Measurements from ENCODE around the gene STK40.

Gene STK40

DNA sequence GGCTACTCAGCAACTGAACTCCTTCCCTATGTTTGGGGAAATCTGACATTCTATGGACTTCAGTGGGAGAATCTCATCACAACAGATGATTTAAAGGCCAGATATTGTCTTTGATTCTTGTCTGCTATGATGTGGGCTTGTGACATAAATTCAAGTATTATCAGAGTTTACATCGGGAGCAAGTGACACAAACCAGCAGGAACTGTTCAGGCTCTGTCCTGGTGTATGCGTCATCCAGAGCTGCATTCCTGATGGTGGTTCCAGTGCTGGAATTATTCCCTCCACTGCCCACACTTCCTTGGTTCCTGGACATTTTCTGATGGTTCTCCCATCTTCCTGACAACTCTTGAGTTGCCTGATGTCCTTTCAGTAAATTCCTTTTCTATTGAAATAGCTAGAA lies 22.8 kb upstream of the STK40 start:
- H3K4me3 ChIP-seq (ENCODE audit: low read length), result no peak overlapping the region
- DNase-seq (ENCODE audit: low read depth), result peak; percentile 60
- TF ChIP-seq, protein P1, sequence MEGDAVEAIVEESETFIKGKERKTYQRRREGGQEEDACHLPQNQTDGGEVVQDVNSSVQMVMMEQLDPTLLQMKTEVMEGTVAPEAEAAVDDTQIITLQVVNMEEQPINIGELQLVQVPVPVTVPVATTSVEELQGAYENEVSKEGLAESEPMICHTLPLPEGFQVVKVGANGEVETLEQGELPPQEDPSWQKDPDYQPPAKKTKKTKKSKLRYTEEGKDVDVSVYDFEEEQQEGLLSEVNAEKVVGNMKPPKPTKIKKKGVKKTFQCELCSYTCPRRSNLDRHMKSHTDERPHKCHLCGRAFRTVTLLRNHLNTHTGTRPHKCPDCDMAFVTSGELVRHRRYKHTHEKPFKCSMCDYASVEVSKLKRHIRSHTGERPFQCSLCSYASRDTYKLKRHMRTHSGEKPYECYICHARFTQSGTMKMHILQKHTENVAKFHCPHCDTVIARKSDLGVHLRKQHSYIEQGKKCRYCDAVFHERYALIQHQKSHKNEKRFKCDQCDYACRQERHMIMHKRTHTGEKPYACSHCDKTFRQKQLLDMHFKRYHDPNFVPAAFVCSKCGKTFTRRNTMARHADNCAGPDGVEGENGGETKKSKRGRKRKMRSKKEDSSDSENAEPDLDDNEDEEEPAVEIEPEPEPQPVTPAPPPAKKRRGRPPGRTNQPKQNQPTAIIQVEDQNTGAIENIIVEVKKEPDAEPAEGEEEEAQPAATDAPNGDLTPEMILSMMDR (conservative IDR thresholded peaks at IDR 0.05; ENCODE audit: low read length), result no peak

- no peak overlapping the region for H3K4me3 ChIP-seq (ENCODE audit: low read length)
- DNase-seq (ENCODE audit: low read depth), result no peak
- TF ChIP-seq, protein P1 (conservative IDR thresholded peaks at IDR 0.05; ENCODE audit: low read length), result no peak
These were observed 20.7 kb upstream of the STK40 start for GRCh38 chr1:36406440-36406839.

- no peak for DNase-seq (ENCODE audit: low read depth)
- H3K4me3 ChIP-seq (ENCODE audit: low read length), result no peak overlapping the region
- TF ChIP-seq, protein P1 (conservative IDR thresholded peaks at IDR 0.05; ENCODE audit: low read length), result no peak
These were observed 16.8 kb upstream of the STK40 start for GRCh38 chr1:36402504-36402890.

DNA sequence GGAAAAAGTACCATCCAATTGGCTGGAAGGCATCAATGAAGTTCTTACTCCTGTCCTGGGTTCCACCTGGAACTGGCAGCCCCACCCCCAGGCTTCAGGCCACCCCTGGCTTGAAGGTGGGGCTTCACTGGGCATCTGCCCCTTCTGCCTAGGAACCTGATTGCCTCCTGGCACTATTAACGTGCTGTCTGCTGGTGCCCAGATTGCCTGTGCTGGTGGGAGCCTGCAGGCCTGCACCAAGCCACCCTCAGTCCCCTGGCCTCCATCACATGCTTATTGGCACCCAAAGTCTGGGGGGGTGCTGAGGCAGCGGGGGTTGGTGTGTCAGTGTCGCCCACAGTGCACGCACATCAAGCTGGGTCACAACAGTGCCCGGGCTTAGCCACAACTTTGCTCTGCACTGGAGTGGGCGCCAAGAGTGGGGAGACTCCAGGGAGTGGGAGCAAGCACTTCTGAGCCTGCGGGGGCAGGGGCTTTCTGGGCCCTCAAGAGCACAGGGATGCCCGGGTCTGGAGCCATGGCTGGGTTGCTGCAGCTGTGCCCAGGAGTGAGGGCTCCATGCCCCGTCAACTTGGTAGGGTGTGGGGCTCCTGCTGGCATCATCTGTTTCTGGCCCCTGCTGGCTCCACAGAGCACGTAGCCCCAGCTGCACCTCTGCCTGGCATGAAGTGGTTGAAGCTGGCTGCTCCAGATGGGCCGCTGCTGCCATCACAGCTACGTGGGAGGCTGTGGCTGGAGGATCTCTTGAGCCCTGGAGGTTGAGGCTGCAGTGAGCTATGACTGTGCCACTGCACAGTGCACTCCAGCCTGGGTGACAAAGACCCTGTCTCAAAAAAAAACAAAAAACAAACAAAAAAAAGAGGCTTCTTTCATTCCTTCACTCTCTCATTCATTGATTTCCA lies 16.1 kb upstream of the STK40 start:
- TF ChIP-seq, protein P1 (conservative IDR thresholded peaks at IDR 0.05; ENCODE audit: low read length), result no peak
- peak overlapping the region; percentile 59 for H3K4me3 ChIP-seq (ENCODE audit: low read length)
- DNase-seq (ENCODE audit: low read depth), result no peak

DNA sequence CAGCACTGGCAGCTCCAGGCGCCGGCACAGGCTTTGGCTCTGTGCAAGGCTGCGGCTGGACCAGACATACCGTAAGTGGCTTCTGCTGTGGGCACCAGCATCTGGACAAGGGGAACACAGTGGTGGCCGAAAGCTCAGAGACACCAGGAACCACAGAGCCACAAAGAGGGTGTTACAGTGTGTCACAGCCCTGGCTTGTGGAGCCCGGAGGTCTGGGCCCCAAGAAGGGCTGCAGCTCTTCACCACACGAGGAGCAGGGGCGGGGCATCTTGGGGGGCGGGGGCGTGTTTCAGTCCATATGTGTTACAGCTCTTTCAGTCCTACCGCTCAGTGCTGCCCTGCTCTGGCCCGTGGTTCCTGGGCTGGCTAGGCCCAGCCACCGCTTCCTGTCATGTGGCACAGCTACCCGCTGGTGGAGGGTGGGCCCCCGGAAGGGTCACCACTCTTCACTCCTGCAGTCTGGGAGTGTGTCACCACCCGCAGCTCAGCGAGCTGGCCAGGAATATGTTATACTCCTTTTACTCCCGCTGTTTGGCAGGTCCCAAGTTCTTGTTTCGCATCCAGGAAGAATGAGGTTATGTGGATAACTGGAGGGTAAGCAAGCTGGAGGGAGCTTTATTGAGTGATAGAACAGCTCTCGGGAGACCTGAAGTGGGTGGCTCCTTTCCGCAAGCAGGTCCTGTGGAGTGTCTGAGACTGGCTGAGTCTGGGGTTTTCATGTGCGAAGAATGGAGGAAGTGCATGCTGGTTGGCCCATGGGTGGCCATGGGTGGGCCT lies 15.3 kb upstream of the STK40 start:
- TF ChIP-seq, protein P1 (conservative IDR thresholded peaks at IDR 0.05; ENCODE audit: low read length), result peak; percentile 13; the same call in 1 of the 2 replicates
- DNase-seq (ENCODE audit: low read depth), result peak; percentile 84
- peak overlapping the region; percentile 59 for H3K4me3 ChIP-seq (ENCODE audit: low read length)

GRCh38 chr1:36400514-36400824 lies 14.7 kb upstream of the STK40 start:
- no peak for DNase-seq (ENCODE audit: low read depth)
- H3K4me3 ChIP-seq (ENCODE audit: low read length), result peak overlapping the region; percentile 47
- TF ChIP-seq, protein P1 (conservative IDR thresholded peaks at IDR 0.05; ENCODE audit: low read length), result no peak

Data from AG10803 (cell line).